ENCODE measurements around the gene ARMCX1.

DNA sequence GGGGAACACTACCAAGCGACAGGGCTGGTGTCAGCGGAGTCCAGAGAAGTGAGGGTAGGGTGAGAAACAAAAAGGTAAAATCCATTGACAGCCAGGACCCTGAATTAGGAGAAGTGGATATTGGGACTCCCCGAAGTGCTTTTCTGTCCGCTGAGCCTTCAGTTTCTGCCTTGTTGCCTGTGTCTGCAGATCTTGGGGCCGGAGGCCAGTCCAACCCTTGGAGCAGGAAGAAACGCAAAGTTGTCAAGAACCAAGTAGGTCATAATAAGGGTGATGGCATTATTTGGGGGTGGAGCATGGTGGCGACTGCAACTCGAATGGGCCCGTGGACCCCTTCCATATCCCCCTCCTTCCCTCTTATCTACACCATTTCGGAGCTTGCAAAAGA is 1.0 kb downstream of the ARMCX1 start:
- TF ChIP-seq, protein P1, sequence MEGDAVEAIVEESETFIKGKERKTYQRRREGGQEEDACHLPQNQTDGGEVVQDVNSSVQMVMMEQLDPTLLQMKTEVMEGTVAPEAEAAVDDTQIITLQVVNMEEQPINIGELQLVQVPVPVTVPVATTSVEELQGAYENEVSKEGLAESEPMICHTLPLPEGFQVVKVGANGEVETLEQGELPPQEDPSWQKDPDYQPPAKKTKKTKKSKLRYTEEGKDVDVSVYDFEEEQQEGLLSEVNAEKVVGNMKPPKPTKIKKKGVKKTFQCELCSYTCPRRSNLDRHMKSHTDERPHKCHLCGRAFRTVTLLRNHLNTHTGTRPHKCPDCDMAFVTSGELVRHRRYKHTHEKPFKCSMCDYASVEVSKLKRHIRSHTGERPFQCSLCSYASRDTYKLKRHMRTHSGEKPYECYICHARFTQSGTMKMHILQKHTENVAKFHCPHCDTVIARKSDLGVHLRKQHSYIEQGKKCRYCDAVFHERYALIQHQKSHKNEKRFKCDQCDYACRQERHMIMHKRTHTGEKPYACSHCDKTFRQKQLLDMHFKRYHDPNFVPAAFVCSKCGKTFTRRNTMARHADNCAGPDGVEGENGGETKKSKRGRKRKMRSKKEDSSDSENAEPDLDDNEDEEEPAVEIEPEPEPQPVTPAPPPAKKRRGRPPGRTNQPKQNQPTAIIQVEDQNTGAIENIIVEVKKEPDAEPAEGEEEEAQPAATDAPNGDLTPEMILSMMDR (conservative IDR thresholded peaks at IDR 0.05 in 1 of 2, IDR thresholded peaks at IDR 0.05 in 1 of 2; ENCODE audit: extremely low read depth in 1 of 2, insufficient read depth in 1 of 2, low read depth in 1 of 2, low read length in 2 of 2): no peak
- TF ChIP-seq EZH2 (IDR thresholded peaks at IDR 0.05; ENCODE audit: borderline replicate concordance, low read length): no peak
